BJ (cell line): Measurements from ENCODE around the gene DCDC2C. TPM values are rescaled to one million over a fixed set of nuclear protein-coding genes. Genes with fewer than 3 reads are reported as not detected.

Experiments
- CTCF ChIA-PET: fragments of 350-600 bp; formaldehyde crosslinking; extraction: SDS; loops from one replicate; lab custom pipeline; 2021; ENCODE audit warnings: antibody characterized with exemption, inconsistent platforms; lab: Yijun Ruan, JAX
- POLR2A ChIA-PET: fragments of 300-600 bp; sonication (Branson Sonifier 250); formaldehyde crosslinking; extraction: SDS; loops from one replicate; lab custom pipeline; 2021; ENCODE audit warnings: antibody characterized with exemption; lab: Charles Lee
- DNase-seq: peaks from one replicate; pipeline ENCODE4 v3.0.0-alpha.2; 2011; ENCODE audit warnings: low read depth
- H3K27me3 ChIP-seq: 2 replicates; pipeline ENCODE4 v1.6.0; 2011; ENCODE audit warnings: low read length; ENCODE audit not compliant: control insufficient read depth, insufficient read depth
- H3K36me3 ChIP-seq: 2 replicates; pipeline ENCODE4 v1.5.1; 2011; ENCODE audit warnings: low read length; ENCODE audit not compliant: control insufficient read depth, insufficient read depth
- H3K4me3 ChIP-seq: 2 replicates; pipeline ENCODE4 v1.5.1; 2011; ENCODE audit warnings: low read depth, mild to moderate bottlenecking, control low read depth, low read length
- CTCF ChIP-seq: IDR thresholded peaks from 2 replicates; pipeline ENCODE4 v1.5.1; 2011; ENCODE audit warnings: low read depth, mild to moderate bottlenecking, control low read depth, inconsistent platforms, low read length, moderate library complexity; ENCODE audit not compliant: insufficient read depth
- polyA plus RNA-seq: library from polyadenylated mRNA; depleted of rRNA; stranded (reverse); fragments of >200 nt; gene quantifications from 2 replicates; pipeline ENCODE4 v1.2.3, GENCODE V29; 2011

The DCDC2C gene
- polyA plus RNA-seq, 1 experiment = not detected

DNA sequence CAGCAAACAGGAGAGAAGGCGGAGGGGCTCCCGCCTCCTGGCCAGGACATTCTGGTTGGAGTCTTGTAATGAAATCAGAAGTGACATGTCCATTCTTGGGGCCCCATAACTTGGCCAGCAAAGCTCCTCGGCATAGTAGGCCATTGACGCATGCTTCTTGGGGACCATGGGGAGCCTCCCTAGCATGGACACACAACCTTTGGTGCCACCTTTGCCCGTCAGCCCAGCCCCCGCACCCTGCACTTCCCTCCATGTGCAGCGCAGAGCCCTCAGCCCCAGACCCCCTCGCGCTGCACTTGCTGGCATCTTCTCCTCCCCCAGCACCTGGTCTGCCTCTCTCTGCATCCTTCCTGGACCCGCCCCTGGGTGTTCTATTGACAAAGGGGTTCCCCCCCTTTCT is 23.1 kb downstream of the DCDC2C start:
- ChIA-PET POLR2A (no interaction called here), CTCF (interaction anchor here (0.6 to 3.0 kb wide), 2 partner anchors 7 to 64 kb away, joined by 3 to 12 read pairs; no protein-coding TSS in a partner anchor)
- DNase-seq = no peak

GRCh38 chr2:3727397-3728045 is 24.1 kb downstream of the DCDC2C start:
- TF ChIP-seq CTCF = no peak
- DNase-seq = no peak
- Histone ChIP-seq H3K4me3 (no peak overlapping the region), H3K27me3 (no peaks in the 10 kb centered on the region), H3K36me3 (no peaks in the 10 kb centered on the region)
- CTCF ChIA-PET = interaction anchor here (0.6 to 3.0 kb wide), 7 partner anchors 8 to 63 kb away, joined by 3 to 12 read pairs (median 4); no protein-coding TSS in a partner anchor
- POLR2A ChIA-PET = no interaction called here

More for the DNA sequence above, 23.1 kb downstream of the DCDC2C start:
- Histone ChIP-seq H3K4me3 (no peak overlapping the region), H3K27me3 (no peaks in the 10 kb centered on the region), H3K36me3 (no peaks in the 10 kb centered on the region)
- no peak for TF ChIP-seq CTCF

DNA sequence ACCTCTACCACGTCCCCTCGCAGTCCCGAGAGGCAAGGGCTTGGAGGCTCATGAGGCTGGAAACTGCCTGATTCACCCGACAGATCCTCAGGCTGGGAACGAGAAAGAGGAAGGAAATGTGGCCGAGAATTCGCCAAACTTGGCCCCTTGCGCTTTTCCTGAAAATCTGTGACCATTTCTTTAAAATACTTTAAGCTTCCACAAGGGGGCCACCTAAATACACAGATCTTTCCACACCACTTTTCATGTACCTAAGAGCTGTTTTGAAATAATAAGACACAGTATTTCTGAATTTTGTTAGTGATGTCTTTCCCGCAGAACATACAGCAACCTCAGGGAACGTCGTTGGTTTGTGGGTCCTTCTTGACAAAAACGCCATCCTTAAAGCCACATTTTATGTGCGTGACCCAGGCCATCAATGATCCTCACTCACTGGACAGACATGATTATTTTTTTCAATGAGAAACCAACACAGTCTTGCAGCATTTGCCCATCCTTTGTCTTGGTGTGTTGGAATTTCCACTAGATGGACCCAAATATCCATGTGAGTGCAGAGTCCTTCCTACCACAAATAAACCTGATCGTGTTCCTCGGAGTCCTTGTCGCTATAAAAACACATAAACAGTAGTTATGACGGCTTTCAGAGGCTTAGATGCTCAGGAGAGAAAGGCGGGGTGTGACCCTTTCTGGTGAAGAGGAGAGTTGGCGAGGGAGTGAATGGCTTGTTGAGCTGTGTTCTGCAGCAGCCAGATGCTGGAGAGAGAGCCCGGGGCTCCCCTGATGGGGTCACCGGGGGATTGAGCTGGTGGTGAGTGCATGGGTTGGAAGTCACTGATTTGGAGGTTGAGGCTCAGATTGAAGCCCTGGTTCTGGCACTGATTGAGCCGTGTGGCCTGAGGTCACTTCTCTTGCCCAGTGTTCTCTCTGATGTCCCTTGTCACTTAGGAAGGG is 25.0 kb downstream of the DCDC2C start:
- Histone ChIP-seq H3K4me3 (no peak overlapping the region), H3K36me3 (no peaks in the 10 kb centered on the region), H3K27me3 (no peaks in the 10 kb centered on the region)
- DNase-seq = no peak
- CTCF ChIA-PET = interaction anchor here (1.0 to 3.0 kb wide), 6 partner anchors 9 to 25 kb away, joined by 4 to 12 read pairs (median 4); no protein-coding TSS in a partner anchor
- peak; percentile 57 for TF ChIP-seq CTCF
- POLR2A ChIA-PET = no interaction called here

DNA sequence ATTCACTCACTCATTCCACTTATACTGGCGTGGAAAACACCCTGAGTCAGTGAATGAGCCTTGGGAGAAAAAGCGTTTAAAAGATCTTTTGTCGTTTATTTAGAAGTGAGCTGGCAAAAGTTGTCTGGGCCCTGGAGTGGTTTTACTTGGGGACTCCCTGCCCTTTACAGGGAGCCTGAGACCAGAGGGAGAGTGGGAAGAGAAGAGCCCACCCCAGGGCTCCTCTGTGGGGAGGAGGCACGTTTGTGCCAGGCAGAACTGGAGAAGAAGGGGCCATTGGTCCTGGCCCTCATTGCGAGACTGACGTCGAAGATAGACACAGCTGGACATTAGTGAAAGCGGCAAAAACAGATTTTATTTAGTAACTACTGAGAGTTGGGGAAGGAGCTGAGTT is 25.7 kb downstream of the DCDC2C start:
- DNase-seq = no peak
- Histone ChIP-seq H3K27me3 (no peaks in the 10 kb centered on the region; the same call in 1 of the 2 replicates), H3K4me3 (no peak overlapping the region), H3K36me3 (no peaks in the 10 kb centered on the region)
- ChIA-PET CTCF (interaction anchor here (1.5 to 3.0 kb wide), 2 partner anchors 9 to 10 kb away, joined by 4 to 12 read pairs; no protein-coding TSS in a partner anchor), POLR2A (no interaction called here)
- TF ChIP-seq CTCF = no peak

DNA sequence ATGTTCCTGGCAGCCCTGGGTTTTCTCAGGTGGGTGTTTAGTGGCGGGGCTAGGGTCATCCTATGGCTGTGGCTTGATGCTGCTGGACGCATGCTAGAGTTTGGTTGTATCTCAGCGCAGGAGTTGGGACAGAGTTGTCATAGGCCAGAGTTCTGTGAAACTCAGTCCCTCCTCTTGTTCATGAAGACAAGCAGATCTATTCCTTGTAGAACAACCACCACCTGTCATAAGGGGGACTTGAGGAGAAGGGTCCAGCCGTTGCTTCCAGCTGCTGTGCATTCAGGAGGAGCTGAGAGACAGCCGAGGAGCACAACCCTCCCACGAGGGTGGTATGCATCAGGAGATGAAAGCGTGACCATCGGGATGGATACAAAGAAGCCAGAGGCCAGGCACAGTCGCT is 26.4 kb downstream of the DCDC2C start:
- TF ChIP-seq CTCF = no peak
- no peak for DNase-seq
- Histone ChIP-seq H3K4me3 (no peak overlapping the region), H3K36me3 (no peaks in the 10 kb centered on the region), H3K27me3 (no peaks in the 10 kb centered on the region; the same call in 1 of the 2 replicates)
- ChIA-PET CTCF (interaction anchor here (3.0 kb wide), 1 partner anchor 10 kb away, joined by 12 read pairs; no protein-coding TSS in a partner anchor), POLR2A (no interaction called here)
